Measurements from ENCODE around the gene SERPINA9.
A peak's percentile ranks its signal among the peaks of the same experiment; 100 is the strongest.

SERPINA9 gene, protein sequence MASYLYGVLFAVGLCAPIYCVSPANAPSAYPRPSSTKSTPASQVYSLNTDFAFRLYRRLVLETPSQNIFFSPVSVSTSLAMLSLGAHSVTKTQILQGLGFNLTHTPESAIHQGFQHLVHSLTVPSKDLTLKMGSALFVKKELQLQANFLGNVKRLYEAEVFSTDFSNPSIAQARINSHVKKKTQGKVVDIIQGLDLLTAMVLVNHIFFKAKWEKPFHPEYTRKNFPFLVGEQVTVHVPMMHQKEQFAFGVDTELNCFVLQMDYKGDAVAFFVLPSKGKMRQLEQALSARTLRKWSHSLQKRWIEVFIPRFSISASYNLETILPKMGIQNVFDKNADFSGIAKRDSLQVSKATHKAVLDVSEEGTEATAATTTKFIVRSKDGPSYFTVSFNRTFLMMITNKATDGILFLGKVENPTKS

DNA sequence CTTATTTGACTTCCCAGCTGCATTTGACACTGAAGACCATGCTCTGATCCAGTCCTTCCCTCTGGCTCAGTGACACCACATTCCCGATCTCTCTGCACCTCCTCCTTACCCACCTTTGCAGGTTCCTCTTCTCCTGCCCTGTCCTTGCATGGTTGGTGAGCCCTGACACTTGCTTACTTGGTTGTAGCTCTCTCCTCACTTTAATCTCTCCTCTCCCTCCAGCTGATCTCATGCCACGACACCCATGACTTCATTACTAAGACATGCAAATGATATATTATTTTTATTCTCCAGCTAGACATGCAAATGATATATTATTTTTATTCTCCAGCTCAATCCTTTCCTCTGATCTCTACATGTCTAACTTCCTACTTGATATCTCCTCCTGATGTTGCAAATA lies at the start of gene SERPINA9:
SERPINA9 (minus strand) TSS at position 175 of the 400 bp plus-strand sequence. CDS start 6,357 bp downstream, outside the sequence.
- H3K4me3 ChIP-seq (ENCODE audit: low read depth, low read length): no peak within 1 kb of the TSS
- 0 out of 2 replicates have a peak, but pooled peaks cover 4% of the 10 kb centered on the region for H3K9me3 ChIP-seq (ENCODE audit: control insufficient read depth, insufficient read depth, low read length)
- no peak within 1 kb of the TSS for H3K9ac ChIP-seq (ENCODE audit: low read depth, low read length)
- H3K4me1 ChIP-seq (ENCODE audit: control insufficient read depth, insufficient read depth, low read length): peaks cover 4% of the 10 kb centered on the region; the same call in 1 of the 2 replicates
- peak within 1 kb of the TSS; percentile 66 for H3K27ac ChIP-seq (ENCODE audit: low read depth, low read length)
- H3K36me3 ChIP-seq (ENCODE audit: control insufficient read depth, insufficient read depth, low read length): no peaks in the 10 kb centered on the region
- H3K27me3 ChIP-seq (ENCODE audit: control insufficient read depth, insufficient read depth, low read length): no peaks in the 10 kb centered on the region

GRCh38 chr14:94524093-94524492 lies 48.1 kb upstream of the SERPINA9 start:
- Histone ChIP-seq H3K4me3 (ENCODE audit: low read depth, low read length) (no peak overlapping the region), H3K9me3 (ENCODE audit: control insufficient read depth, insufficient read depth, low read length) (peaks cover 4% of the 10 kb centered on the region; the same call in 1 of the 2 replicates), H3K27ac (ENCODE audit: low read depth, low read length) (no peak overlapping the region), H3K27me3 (ENCODE audit: control insufficient read depth, insufficient read depth, low read length) (no peaks in the 10 kb centered on the region), H3K9ac (ENCODE audit: low read depth, low read length) (no peak overlapping the region), H3K4me1 (ENCODE audit: control insufficient read depth, insufficient read depth, low read length) (no peaks in the 10 kb centered on the region), H3K36me3 (ENCODE audit: control insufficient read depth, insufficient read depth, low read length) (no peaks in the 10 kb centered on the region)

DNA sequence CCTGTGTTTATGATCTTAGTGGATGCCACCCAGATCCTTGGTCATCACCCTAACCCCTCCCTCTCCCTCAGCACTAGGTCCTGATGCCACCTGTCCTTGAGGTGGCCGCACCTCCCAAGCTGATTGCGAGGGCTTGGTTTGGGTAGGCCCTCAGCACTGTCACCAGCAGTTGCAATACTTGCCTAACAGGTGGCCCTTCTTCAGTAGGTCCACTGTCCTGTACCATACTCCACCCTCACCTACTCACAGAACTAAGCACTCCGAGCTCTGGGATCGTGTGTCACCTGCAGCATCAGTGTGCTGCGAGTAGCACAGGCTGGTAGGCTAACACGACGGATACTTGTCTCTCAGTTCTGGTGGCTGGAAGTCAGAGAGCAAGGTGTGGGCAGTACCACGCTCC lies 47.3 kb upstream of the SERPINA9 start:
- H3K4me1 ChIP-seq (ENCODE audit: control insufficient read depth, insufficient read depth, low read length): peaks cover 5% of the 10 kb centered on the region
- peaks cover 4% of the 10 kb centered on the region; the same call in 1 of the 2 replicates for H3K9me3 ChIP-seq (ENCODE audit: control insufficient read depth, insufficient read depth, low read length)
- H3K27ac ChIP-seq (ENCODE audit: low read depth, low read length): no peak overlapping the region
- H3K36me3 ChIP-seq (ENCODE audit: control insufficient read depth, insufficient read depth, low read length): no peaks in the 10 kb centered on the region
- H3K9ac ChIP-seq (ENCODE audit: low read depth, low read length): no peak overlapping the region
- H3K27me3 ChIP-seq (ENCODE audit: control insufficient read depth, insufficient read depth, low read length): no peaks in the 10 kb centered on the region
- H3K4me3 ChIP-seq (ENCODE audit: low read depth, low read length): no peak overlapping the region

DNA sequence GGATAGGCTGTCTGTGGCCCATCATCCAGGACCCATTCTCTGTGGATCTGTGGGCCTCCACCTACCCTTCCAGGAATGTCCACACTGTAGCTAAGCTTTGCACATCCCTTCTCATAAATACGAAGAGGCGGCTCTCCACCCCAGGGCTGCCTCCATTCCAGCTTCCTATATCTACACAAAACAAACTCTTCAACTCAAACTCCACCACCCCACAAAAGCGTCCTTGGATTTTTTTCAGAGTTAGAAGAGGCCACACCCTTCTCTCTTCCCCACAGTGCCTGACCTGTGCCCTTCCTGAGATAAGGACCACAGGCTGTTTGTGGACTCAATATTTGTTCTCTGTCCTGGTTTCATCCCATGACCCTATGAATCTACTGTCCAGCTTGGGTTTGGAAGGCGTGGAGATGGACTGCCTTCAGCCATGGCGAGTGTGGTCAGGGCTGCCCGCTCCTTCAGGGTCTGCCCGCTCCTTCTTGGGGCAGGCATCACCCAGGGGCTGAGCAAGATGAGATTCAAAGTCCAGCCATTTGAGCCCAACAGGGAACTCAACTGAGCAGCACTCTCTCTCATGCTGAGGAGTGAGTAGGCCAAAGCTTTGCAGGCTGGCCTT lies 46.2 kb upstream of the SERPINA9 start:
- H3K27ac ChIP-seq (ENCODE audit: low read depth, low read length): no peak overlapping the region
- H3K36me3 ChIP-seq (ENCODE audit: control insufficient read depth, insufficient read depth, low read length): no peaks in the 10 kb centered on the region
- peaks cover 4% of the 10 kb centered on the region; the same call in 1 of the 2 replicates for H3K9me3 ChIP-seq (ENCODE audit: control insufficient read depth, insufficient read depth, low read length)
- no peak overlapping the region for H3K4me3 ChIP-seq (ENCODE audit: low read depth, low read length)
- no peaks in the 10 kb centered on the region for H3K27me3 ChIP-seq (ENCODE audit: control insufficient read depth, insufficient read depth, low read length)
- H3K4me1 ChIP-seq (ENCODE audit: control insufficient read depth, insufficient read depth, low read length): peaks cover 13% of the 10 kb centered on the region
- no peak overlapping the region for H3K9ac ChIP-seq (ENCODE audit: low read depth, low read length)

GRCh38 chr14:94521375-94522114 lies 45.5 kb upstream of the SERPINA9 start:
- peaks cover 4% of the 10 kb centered on the region; the same call in 1 of the 2 replicates for H3K9me3 ChIP-seq (ENCODE audit: control insufficient read depth, insufficient read depth, low read length)
- no peak overlapping the region for H3K4me3 ChIP-seq (ENCODE audit: low read depth, low read length)
- H3K9ac ChIP-seq (ENCODE audit: low read depth, low read length): no peak overlapping the region
- no peaks in the 10 kb centered on the region for H3K36me3 ChIP-seq (ENCODE audit: control insufficient read depth, insufficient read depth, low read length)
- no peaks in the 10 kb centered on the region for H3K27me3 ChIP-seq (ENCODE audit: control insufficient read depth, insufficient read depth, low read length)
- no peak overlapping the region for H3K27ac ChIP-seq (ENCODE audit: low read depth, low read length)
- peaks cover 13% of the 10 kb centered on the region for H3K4me1 ChIP-seq (ENCODE audit: control insufficient read depth, insufficient read depth, low read length)

- H3K4me1 ChIP-seq (ENCODE audit: control insufficient read depth, insufficient read depth, low read length): peaks cover 13% of the 10 kb centered on the region
- H3K27me3 ChIP-seq (ENCODE audit: control insufficient read depth, insufficient read depth, low read length): no peaks in the 10 kb centered on the region
- peak overlapping the region; percentile 69 for H3K27ac ChIP-seq (ENCODE audit: low read depth, low read length)
- peaks cover 4% of the 10 kb centered on the region; the same call in 1 of the 2 replicates for H3K9me3 ChIP-seq (ENCODE audit: control insufficient read depth, insufficient read depth, low read length)
- no peak overlapping the region for H3K9ac ChIP-seq (ENCODE audit: low read depth, low read length)
- H3K4me3 ChIP-seq (ENCODE audit: low read depth, low read length): no peak overlapping the region
- H3K36me3 ChIP-seq (ENCODE audit: control insufficient read depth, insufficient read depth, low read length): no peaks in the 10 kb centered on the region
These were observed 41.8 kb upstream of the SERPINA9 start for GRCh38 chr14:94517641-94518257.

DNA sequence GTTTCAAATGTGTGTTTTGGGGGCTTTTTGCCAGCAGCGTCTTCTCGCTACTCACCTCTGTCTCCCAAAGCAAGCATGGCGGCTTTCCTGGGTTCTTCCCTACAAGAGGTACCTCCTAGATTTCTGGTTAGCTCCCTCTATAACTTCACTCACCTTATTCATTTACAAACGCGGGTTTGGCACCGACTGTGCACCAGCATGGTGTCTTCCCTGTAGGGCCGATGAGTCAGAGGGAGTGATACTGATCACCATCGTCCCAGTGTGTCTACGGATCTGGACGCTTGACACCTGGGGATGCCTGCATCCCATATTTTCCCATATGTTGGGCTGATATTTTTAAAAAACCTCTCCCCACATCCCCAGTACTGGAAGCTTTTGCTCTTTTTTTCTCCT lies 41.2 kb upstream of the SERPINA9 start:
- peaks cover 13% of the 10 kb centered on the region for H3K4me1 ChIP-seq (ENCODE audit: control insufficient read depth, insufficient read depth, low read length)
- H3K9ac ChIP-seq (ENCODE audit: low read depth, low read length): no peak overlapping the region
- H3K9me3 ChIP-seq (ENCODE audit: control insufficient read depth, insufficient read depth, low read length): peaks cover 4% of the 10 kb centered on the region; the same call in 1 of the 2 replicates
- H3K4me3 ChIP-seq (ENCODE audit: low read depth, low read length): no peak overlapping the region
- no peaks in the 10 kb centered on the region for H3K36me3 ChIP-seq (ENCODE audit: control insufficient read depth, insufficient read depth, low read length)
- H3K27ac ChIP-seq (ENCODE audit: low read depth, low read length): peak overlapping the region; percentile 69
- no peaks in the 10 kb centered on the region for H3K27me3 ChIP-seq (ENCODE audit: control insufficient read depth, insufficient read depth, low read length)

DNA sequence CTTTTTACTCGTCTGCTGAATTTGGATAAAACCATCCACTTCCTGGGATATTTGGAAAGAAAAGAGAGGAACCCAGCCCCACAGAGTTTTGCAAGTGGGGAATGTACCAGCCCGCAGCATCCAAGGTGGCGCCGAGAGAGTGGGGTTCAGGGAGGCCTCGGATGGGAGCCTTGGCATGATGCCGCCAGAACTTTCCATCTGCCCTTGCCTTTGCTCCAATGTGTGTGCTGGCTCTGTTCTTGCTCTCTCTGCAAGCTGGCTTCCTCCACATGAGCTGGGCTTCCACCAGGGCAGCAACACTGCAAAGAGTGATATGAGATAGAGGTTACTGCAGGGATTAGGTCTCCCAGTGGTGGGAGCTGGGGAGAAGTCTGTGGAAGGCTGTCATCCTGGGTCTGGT lies 39.9 kb upstream of the SERPINA9 start:
- Histone ChIP-seq H3K9me3 (ENCODE audit: control insufficient read depth, insufficient read depth, low read length) (peaks cover 4% of the 10 kb centered on the region; the same call in 1 of the 2 replicates), H3K4me3 (ENCODE audit: low read depth, low read length) (no peak overlapping the region), H3K36me3 (ENCODE audit: control insufficient read depth, insufficient read depth, low read length) (no peaks in the 10 kb centered on the region), H3K27me3 (ENCODE audit: control insufficient read depth, insufficient read depth, low read length) (no peaks in the 10 kb centered on the region), H3K9ac (ENCODE audit: low read depth, low read length) (no peak overlapping the region), H3K27ac (ENCODE audit: low read depth, low read length) (no peak overlapping the region), H3K4me1 (ENCODE audit: control insufficient read depth, insufficient read depth, low read length) (peaks cover 13% of the 10 kb centered on the region)

DNA sequence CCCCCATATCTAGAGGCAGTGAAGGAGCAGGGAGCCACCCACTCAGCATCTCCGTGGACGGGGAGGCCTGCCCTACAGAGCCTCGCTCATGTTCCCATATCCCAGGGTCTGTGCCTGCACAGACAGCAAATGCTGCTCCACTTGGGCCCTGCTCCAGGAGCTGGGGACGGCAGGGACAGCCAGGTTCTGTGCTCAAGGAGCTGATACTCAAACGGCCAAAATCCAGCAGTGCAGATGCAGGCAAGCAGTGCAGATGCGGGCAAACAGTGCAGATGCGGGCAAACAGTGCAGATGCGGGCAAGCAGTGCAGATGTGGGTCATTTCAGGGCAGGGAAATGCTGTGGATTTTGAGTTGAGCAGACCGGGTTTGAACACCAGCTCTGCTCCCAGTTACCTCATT lies 39.4 kb upstream of the SERPINA9 start:
- H3K9ac ChIP-seq (ENCODE audit: low read depth, low read length): no peak overlapping the region
- no peak overlapping the region for H3K4me3 ChIP-seq (ENCODE audit: low read depth, low read length)
- H3K27me3 ChIP-seq (ENCODE audit: control insufficient read depth, insufficient read depth, low read length): no peaks in the 10 kb centered on the region
- no peak overlapping the region for H3K27ac ChIP-seq (ENCODE audit: low read depth, low read length)
- peaks cover 4% of the 10 kb centered on the region; the same call in 1 of the 2 replicates for H3K9me3 ChIP-seq (ENCODE audit: control insufficient read depth, insufficient read depth, low read length)
- peaks cover 13% of the 10 kb centered on the region for H3K4me1 ChIP-seq (ENCODE audit: control insufficient read depth, insufficient read depth, low read length)
- no peaks in the 10 kb centered on the region for H3K36me3 ChIP-seq (ENCODE audit: control insufficient read depth, insufficient read depth, low read length)

DNA sequence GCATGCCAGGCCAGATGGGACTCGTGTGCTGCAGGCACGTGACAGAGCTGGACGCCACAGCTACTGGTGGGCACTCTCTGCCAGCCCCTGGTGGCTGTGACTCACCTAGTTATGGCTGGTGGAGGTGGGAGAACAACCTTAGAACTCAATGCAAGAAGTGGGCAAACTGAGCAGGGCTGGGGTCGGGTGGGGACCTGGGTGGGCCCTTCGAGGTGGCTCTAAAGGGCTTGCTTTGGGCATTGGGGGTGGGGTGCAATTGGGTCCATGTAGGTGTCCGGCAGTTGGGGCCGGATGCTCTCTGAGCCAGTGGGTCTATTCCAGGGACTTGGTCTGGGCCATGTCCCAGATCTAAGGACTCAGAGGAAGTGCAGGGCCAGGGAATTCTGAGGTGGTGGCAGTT lies 38.4 kb upstream of the SERPINA9 start:
- H3K27ac ChIP-seq (ENCODE audit: low read depth, low read length): no peak overlapping the region
- 0 out of 2 replicates have a peak, but pooled peaks cover under 1% of the 10 kb centered on the region for H3K9me3 ChIP-seq (ENCODE audit: control insufficient read depth, insufficient read depth, low read length)
- H3K27me3 ChIP-seq (ENCODE audit: control insufficient read depth, insufficient read depth, low read length): no peaks in the 10 kb centered on the region
- no peaks in the 10 kb centered on the region for H3K36me3 ChIP-seq (ENCODE audit: control insufficient read depth, insufficient read depth, low read length)
- H3K4me1 ChIP-seq (ENCODE audit: control insufficient read depth, insufficient read depth, low read length): peaks cover 13% of the 10 kb centered on the region
- no peak overlapping the region for H3K9ac ChIP-seq (ENCODE audit: low read depth, low read length)
- no peak overlapping the region for H3K4me3 ChIP-seq (ENCODE audit: low read depth, low read length)
